Calu3 (cell line): ENCODE measurements around the gene COL4A2. TPM values are rescaled to one million over a fixed set of nuclear protein-coding genes. Genes with fewer than 3 reads are reported as not detected.

ENCODE experiments used
- BruUV-seq: library from RNA; stranded (reverse); fragments of 400-500 nt; replicated peaks from 2 replicates; lab custom pipeline; 2021; lab: Mats Ljungman, UMichigan
- CTCF ChIA-PET: fragments of 300-600 bp; sonication (Branson Sonifier 250); formaldehyde crosslinking; loops from one replicate; lab custom pipeline; 2022; ENCODE audit warnings: antibody characterized with exemption; lab: Charles Lee
- DNase-seq: peaks from one replicate; pipeline ENCODE4 v3.0.0; 2022
- H3K27ac Mint-ChIP-seq: one replicate; pipeline ENCODE4 v1.8.0; 2022; ENCODE audit warnings: mixed read lengths; ENCODE audit not compliant: unreplicated experiment
- H3K27me3 Mint-ChIP-seq: one replicate; pipeline ENCODE4 v1.8.0; 2022; ENCODE audit warnings: mixed read lengths; ENCODE audit not compliant: unreplicated experiment
- H3K36me3 Mint-ChIP-seq: one replicate; pipeline ENCODE4 v1.8.0; 2022; ENCODE audit warnings: mild to moderate bottlenecking, moderate library complexity, mixed read lengths; ENCODE audit not compliant: insufficient read depth, unreplicated experiment
- H3K4me1 Mint-ChIP-seq: one replicate; pipeline ENCODE4 v1.8.0; 2022; ENCODE audit warnings: mild to moderate bottlenecking, low read depth, mixed read lengths; ENCODE audit not compliant: unreplicated experiment
- H3K4me3 Mint-ChIP-seq: one replicate; pipeline ENCODE4 v1.8.0; 2022; ENCODE audit warnings: mild to moderate bottlenecking, low read depth, moderate library complexity, mixed read lengths; ENCODE audit not compliant: unreplicated experiment
- H3K9me3 Mint-ChIP-seq: one replicate; pipeline ENCODE4 v1.8.0; 2022; ENCODE audit warnings: low read depth, mixed read lengths; ENCODE audit not compliant: unreplicated experiment
- intact Hi-C: fragments of 100-400 bp; cut with micrococcal nuclease; formaldehyde crosslinking; loops from one replicate; pipeline ENCODE4 v1.10.0; 2022; ENCODE audit not compliant: unreplicated experiment
- total RNA-seq: library from RNA; stranded (reverse); gene quantifications from 2 replicates; pipeline ENCODE4 v1.2.3, GENCODE V29; 2022
- TF ChIP-seq, protein P1 (sequence below): fragments of 200-600 bp; IDR thresholded peaks from one replicate; pipeline ENCODE4 v1.8.0; 2022; ENCODE audit warnings: antibody characterized with exemption; ENCODE audit not compliant: unreplicated experiment

COL4A2 gene
- total RNA-seq, 1 experiment from 2014 or later, result 0.42 TPM

GRCh38 chr13:110474713-110475112, 167.6 kb downstream of the COL4A2 start:
- H3K36me3 Mint-ChIP-seq, result no peaks in the 10 kb centered on the region
- no TSS peak for BruUV-seq
- no peaks in the 10 kb centered on the region for H3K9me3 Mint-ChIP-seq
- intact Hi-C loops, result no loop called here
- H3K4me3 Mint-ChIP-seq, result no peak overlapping the region
- no peak for DNase-seq
- H3K4me1 Mint-ChIP-seq, result no peaks in the 10 kb centered on the region
- CTCF ChIA-PET, result no interaction called here
- H3K27ac Mint-ChIP-seq, result no peak overlapping the region
- TF ChIP-seq, protein P1, sequence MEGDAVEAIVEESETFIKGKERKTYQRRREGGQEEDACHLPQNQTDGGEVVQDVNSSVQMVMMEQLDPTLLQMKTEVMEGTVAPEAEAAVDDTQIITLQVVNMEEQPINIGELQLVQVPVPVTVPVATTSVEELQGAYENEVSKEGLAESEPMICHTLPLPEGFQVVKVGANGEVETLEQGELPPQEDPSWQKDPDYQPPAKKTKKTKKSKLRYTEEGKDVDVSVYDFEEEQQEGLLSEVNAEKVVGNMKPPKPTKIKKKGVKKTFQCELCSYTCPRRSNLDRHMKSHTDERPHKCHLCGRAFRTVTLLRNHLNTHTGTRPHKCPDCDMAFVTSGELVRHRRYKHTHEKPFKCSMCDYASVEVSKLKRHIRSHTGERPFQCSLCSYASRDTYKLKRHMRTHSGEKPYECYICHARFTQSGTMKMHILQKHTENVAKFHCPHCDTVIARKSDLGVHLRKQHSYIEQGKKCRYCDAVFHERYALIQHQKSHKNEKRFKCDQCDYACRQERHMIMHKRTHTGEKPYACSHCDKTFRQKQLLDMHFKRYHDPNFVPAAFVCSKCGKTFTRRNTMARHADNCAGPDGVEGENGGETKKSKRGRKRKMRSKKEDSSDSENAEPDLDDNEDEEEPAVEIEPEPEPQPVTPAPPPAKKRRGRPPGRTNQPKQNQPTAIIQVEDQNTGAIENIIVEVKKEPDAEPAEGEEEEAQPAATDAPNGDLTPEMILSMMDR, result no peak
- H3K27me3 Mint-ChIP-seq, result peaks cover 7% of the 10 kb centered on the region

DNA sequence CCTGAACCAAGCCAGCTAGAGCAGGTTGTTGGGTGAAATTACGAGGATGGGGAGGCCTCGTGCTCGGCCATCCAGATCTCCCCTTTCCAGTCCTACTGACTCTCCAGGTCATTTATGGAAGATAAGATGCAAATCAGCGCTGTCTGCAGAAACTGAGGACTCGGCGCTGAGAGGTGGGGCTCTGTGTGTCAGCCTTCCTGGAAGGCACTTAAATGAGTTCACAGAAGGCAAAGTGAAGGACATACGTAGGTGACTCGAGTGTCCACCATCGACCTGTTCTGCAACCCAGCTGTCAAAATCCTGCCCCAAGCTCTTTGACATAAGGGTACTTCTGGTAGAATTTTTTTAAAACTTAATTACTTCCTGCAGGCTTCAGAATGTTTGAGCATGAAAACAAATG, 168.0 kb downstream of the COL4A2 start:
- peaks cover 7% of the 10 kb centered on the region for H3K27me3 Mint-ChIP-seq
- CTCF ChIA-PET, result no interaction called here
- H3K4me1 Mint-ChIP-seq, result no peaks in the 10 kb centered on the region
- H3K9me3 Mint-ChIP-seq, result no peaks in the 10 kb centered on the region
- no peaks in the 10 kb centered on the region for H3K36me3 Mint-ChIP-seq
- H3K27ac Mint-ChIP-seq, result no peak overlapping the region
- H3K4me3 Mint-ChIP-seq, result no peak overlapping the region
- DNase-seq, result no peak
- TF ChIP-seq, protein P1, result no peak
- intact Hi-C loops, result no loop called here
- no TSS peak for BruUV-seq

GRCh38 chr13:110475550-110476219, 168.6 kb downstream of the COL4A2 start:
- H3K4me1 Mint-ChIP-seq, result no peaks in the 10 kb centered on the region
- no peaks in the 10 kb centered on the region for H3K9me3 Mint-ChIP-seq
- peaks cover 7% of the 10 kb centered on the region for H3K27me3 Mint-ChIP-seq
- H3K36me3 Mint-ChIP-seq, result no peaks in the 10 kb centered on the region
- no peak for DNase-seq
- no TSS peak for BruUV-seq
- TF ChIP-seq, protein P1, result no peak
- CTCF ChIA-PET, result no interaction called here
- intact Hi-C loops, result no loop called here
- H3K27ac Mint-ChIP-seq, result no peak overlapping the region
- H3K4me3 Mint-ChIP-seq, result no peak overlapping the region

DNA sequence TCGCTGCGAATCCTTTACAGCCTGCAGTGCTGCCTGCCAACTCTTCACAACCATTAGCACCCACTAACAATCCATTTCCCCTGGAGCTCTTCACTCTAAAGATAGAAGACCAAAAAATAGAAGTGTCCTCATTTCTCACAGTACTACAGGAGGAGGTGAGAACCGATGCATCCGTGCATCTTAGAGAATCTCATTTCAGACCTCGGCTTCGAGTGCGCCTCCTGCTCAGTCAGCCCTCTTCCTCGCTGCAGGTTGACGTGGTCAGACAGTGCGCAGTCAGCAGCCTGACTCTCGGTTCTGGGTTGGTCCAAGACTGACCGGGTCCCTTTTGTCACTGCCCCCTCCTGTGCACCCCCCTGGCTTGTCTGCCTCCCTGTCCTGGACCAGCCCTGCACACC, 169.1 kb downstream of the COL4A2 start:
- no peaks in the 10 kb centered on the region for H3K4me1 Mint-ChIP-seq
- H3K36me3 Mint-ChIP-seq, result no peaks in the 10 kb centered on the region

More for the DNA sequence above, 169.1 kb downstream of the COL4A2 start:
- peaks cover 7% of the 10 kb centered on the region for H3K27me3 Mint-ChIP-seq
- H3K27ac Mint-ChIP-seq, result no peak overlapping the region
- H3K9me3 Mint-ChIP-seq, result no peaks in the 10 kb centered on the region
- intact Hi-C loops, result no loop called here
- CTCF ChIA-PET, result no interaction called here
- DNase-seq, result no peak
- no TSS peak for BruUV-seq
- TF ChIP-seq, protein P1, result no peak
- H3K4me3 Mint-ChIP-seq, result no peak overlapping the region
